Large intestine (tissue), 3 donors: ENCODE data around the gene CFAP20DC. TPM values are rescaled to one million over a fixed set of nuclear protein-coding genes. Genes with fewer than 3 reads are reported as not detected.

ENCODE experiments used
- DNase-seq, 2 donors: peaks; one replicate each; pipeline versions ENCODE4 v3.0.0 to v3.0.0-alpha.2; 2013
- H3K27ac ChIP-seq: one replicate; pipeline ENCODE4 v1.5.1; 2013; ENCODE audit warnings: low read length
- H3K27me3 ChIP-seq: 2 replicates; pipeline ENCODE4 v1.6.1; 2013; ENCODE audit warnings: low read length; ENCODE audit not compliant: control insufficient read depth, insufficient read depth
- H3K36me3 ChIP-seq: 2 replicates; pipeline ENCODE4 v1.6.1; 2013; ENCODE audit warnings: low read length; ENCODE audit not compliant: control insufficient read depth, insufficient read depth
- H3K4me1 ChIP-seq: one replicate; pipeline ENCODE4 v1.6.1; 2013; ENCODE audit warnings: low read length; ENCODE audit not compliant: control insufficient read depth, insufficient read depth
- H3K4me3 ChIP-seq: one replicate; pipeline ENCODE4 v1.5.1; 2013; ENCODE audit warnings: low read length
- H3K9me3 ChIP-seq: one replicate; pipeline ENCODE4 v1.6.1; 2013; ENCODE audit warnings: mild to moderate bottlenecking, low read depth, low read length, moderate library complexity; ENCODE audit not compliant: control insufficient read depth
- WGBS: methylation state at CpG from one replicate; pipeline ENCODE4 v1.1.5; 2013; ENCODE audit warnings: low lambda C conversion rate; ENCODE audit not compliant: insufficient coverage; 5-methylcytosine and 5-hydroxymethylcytosine counted together
- polyA plus RNA-seq: library from polyadenylated mRNA; unstranded; fragments of 120-200 nt; gene quantifications from one replicate; pipeline ENCODE4 v1.2.1, GENCODE V29; 2013

The CFAP20DC gene
- polyA plus RNA-seq, 1 donor: 0.82 TPM

DNA sequence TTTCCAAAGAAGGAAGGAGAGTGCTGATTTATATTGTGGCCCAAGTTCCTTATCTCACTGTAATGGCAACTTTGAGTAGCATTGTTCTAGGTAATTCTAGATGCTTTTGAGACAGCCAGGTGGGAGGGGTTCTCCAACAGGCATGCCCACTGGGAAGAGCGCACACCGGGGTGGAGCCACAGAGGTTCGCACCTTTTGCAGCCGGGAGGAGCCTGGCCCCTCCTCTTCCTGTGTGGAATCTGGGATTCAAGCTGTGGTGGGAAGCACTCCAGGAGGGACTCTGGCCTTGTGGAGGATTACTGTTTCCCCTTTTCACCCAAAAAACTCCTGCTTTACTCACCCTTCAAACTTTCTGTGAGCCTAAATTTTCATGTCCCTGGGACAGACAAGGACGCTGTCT is 53.1 kb downstream of the CFAP20DC start:
- Histone ChIP-seq H3K4me3 (no peak overlapping the region), H3K9me3 (no peaks in the 10 kb centered on the region), H3K27me3 (no peaks in the 10 kb centered on the region), H3K27ac (no peak overlapping the region), H3K36me3 (no peaks in the 10 kb centered on the region), H3K4me1 (no peaks in the 10 kb centered on the region)
- 100% methylated on average over 1 of the region's 5 CpGs for WGBS
- DNase-seq: no peak

DNA sequence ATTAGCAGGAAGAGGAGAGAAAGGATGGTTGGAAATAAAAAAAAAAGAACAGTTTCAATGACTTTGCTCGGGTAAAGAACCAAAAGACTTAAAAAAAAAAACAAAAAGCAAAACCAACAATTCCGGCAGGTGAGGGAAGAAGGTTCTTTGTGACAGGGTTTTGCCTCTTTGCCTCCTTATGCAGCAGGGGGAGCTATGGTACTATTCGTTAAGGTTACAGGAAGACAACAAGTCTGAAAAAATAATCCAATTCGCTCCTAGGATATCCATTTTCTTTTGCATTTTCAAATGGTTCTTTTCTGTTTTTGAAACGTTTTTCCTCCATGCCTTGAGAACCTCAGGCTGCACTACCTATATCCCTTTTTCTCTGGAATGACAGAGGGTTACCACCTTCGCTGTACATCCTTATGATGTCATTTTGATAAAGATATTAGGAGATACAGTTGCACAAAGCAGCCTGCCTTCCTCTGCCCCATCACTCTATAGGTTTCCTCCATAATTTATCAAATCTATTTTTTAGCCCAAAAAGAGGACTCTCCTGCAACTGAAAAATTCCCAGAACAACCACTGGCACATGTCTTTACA is 55.0 kb downstream of the CFAP20DC start:
- no peaks in the 10 kb centered on the region for H3K36me3 ChIP-seq
- no peak overlapping the region for H3K4me3 ChIP-seq
- H3K27ac ChIP-seq: no peak overlapping the region
- DNase-seq: peak; percentile 21 to 35
- H3K27me3 ChIP-seq: no peaks in the 10 kb centered on the region
- H3K4me1 ChIP-seq: no peaks in the 10 kb centered on the region
- no peaks in the 10 kb centered on the region for H3K9me3 ChIP-seq
- WGBS: 14% methylated on average over 5 of the region's 6 CpGs

GRCh38 chr3:58993547-58993946 is 56.3 kb downstream of the CFAP20DC start:
- Histone ChIP-seq H3K27ac (no peak overlapping the region), H3K36me3 (no peaks in the 10 kb centered on the region), H3K9me3 (no peaks in the 10 kb centered on the region), H3K4me1 (no peaks in the 10 kb centered on the region), H3K4me3 (no peak overlapping the region), H3K27me3 (no peaks in the 10 kb centered on the region)
- DNase-seq: no peak
- WGBS: no CpG with 5 or more reads among the region's 2 CpGs

DNA sequence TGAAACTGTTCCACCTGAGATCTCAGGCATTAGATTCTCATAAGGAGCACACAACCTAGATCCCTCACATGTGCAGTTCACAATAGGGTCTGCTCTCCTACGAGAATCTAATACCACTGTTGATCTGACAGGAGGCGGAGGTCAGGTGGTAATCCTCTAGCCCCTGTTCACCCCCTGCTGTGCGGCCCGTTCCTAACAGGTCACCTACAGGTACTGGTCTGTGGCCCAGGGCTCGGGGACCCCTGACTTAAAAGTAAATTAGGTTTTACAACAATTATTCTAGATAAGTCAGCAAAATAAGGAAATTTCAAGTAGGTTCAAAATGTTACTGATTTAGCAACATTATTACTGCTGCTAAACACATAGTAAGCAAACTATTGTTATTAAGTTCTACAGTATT is 58.2 kb downstream of the CFAP20DC start:
- H3K9me3 ChIP-seq: no peaks in the 10 kb centered on the region
- no peak overlapping the region for H3K27ac ChIP-seq
- H3K27me3 ChIP-seq: no peaks in the 10 kb centered on the region
- no peaks in the 10 kb centered on the region for H3K36me3 ChIP-seq
- DNase-seq: no peak
- no CpG with 5 or more reads among the region's 5 CpGs for WGBS
- no peaks in the 10 kb centered on the region for H3K4me1 ChIP-seq
- H3K4me3 ChIP-seq: no peak overlapping the region

DNA sequence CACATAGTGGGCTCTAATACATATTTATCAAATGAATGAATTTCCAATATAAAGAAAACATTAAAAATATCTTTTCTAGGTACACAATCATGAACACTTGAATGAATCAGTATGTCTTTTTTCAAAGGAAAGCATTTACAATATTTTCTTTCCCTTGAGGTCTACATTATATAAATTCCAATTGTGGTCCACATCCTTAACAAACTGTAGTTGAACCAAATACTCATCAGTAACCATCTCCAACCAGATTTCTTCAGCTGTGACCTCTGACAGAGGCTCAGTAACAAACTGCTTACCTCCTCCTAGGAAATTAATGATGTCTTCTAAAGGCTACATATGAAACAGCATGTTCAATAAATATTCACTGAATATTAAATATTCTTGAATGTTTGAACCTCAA is 58.8 kb downstream of the CFAP20DC start:
- Histone ChIP-seq H3K9me3 (no peaks in the 10 kb centered on the region), H3K4me1 (no peaks in the 10 kb centered on the region), H3K27me3 (no peaks in the 10 kb centered on the region), H3K36me3 (no peaks in the 10 kb centered on the region), H3K4me3 (no peak overlapping the region), H3K27ac (no peak overlapping the region)
- no peak for DNase-seq

DNA sequence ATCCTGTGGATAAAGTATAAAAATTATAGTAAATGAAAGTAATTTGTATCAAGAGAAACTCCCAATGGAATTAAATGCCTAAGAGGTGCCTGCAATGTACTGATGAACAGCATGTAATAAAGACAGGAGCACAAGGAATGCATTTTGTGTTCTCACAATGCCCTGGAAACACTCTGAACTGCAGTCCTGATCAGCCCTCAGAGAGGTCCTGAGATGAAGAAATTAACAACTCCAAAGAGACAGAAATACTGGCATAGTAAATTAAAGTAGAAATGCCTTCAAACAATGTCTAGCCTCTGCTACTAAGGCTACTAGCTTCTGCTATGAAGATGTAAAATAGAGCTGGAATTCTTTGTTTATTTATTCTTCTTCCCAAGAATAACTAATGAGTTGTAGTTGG is 59.9 kb downstream of the CFAP20DC start:
- H3K4me1 ChIP-seq: no peaks in the 10 kb centered on the region
- DNase-seq: no peak
- no peak overlapping the region for H3K4me3 ChIP-seq
- no peaks in the 10 kb centered on the region for H3K27me3 ChIP-seq
- no peaks in the 10 kb centered on the region for H3K9me3 ChIP-seq
- H3K36me3 ChIP-seq: no peaks in the 10 kb centered on the region
- H3K27ac ChIP-seq: no peak overlapping the region

DNA sequence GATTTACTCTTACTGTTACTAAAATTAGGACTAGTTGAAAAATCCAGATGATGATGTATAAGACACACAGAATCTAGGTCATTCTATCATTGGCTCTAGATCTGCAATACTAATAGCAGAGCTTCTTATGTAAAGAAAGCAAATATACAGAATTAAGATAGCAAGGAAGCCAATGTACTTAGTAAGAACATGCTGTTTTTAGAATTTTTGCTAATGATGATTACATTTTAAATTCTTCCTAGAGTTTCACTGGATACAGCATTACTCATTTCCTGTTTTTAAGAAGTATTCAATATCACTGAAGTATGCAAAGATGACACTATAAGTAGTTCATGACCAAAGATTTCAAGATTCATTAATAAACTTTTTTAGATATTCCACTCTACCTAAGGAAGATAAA is 60.7 kb downstream of the CFAP20DC start:
- DNase-seq: no peak

GRCh38 chr3:58988041-58988440 is 61.8 kb downstream of the CFAP20DC start:
- DNase-seq: no peak
- Histone ChIP-seq H3K9me3 (no peaks in the 10 kb centered on the region), H3K4me1 (no peaks in the 10 kb centered on the region), H3K27ac (no peak overlapping the region), H3K4me3 (no peak overlapping the region), H3K36me3 (no peaks in the 10 kb centered on the region), H3K27me3 (no peaks in the 10 kb centered on the region)
- 95% methylated on average over 3 of the region's 3 CpGs for WGBS

More for the DNA sequence above, 60.7 kb downstream of the CFAP20DC start:
- Histone ChIP-seq H3K36me3 (no peaks in the 10 kb centered on the region), H3K4me1 (no peaks in the 10 kb centered on the region), H3K4me3 (no peak overlapping the region), H3K27me3 (no peaks in the 10 kb centered on the region), H3K9me3 (no peaks in the 10 kb centered on the region), H3K27ac (no peak overlapping the region)

GRCh38 chr3:58986654-58987053 is 63.2 kb downstream of the CFAP20DC start:
- Histone ChIP-seq H3K27me3 (no peaks in the 10 kb centered on the region), H3K4me3 (no peak overlapping the region), H3K4me1 (no peaks in the 10 kb centered on the region), H3K9me3 (no peaks in the 10 kb centered on the region), H3K36me3 (no peaks in the 10 kb centered on the region), H3K27ac (no peak overlapping the region)
- WGBS: no CpG with 5 or more reads among the region's 4 CpGs
- DNase-seq: no peak

GRCh38 chr3:58979840-58980239 is 70.0 kb downstream of the CFAP20DC start:
- no peak overlapping the region for H3K4me3 ChIP-seq
- WGBS: no CpG with 5 or more reads among the region's 4 CpGs
- no peaks in the 10 kb centered on the region for H3K4me1 ChIP-seq
- no peaks in the 10 kb centered on the region for H3K36me3 ChIP-seq
- H3K9me3 ChIP-seq: no peaks in the 10 kb centered on the region
- H3K27me3 ChIP-seq: no peaks in the 10 kb centered on the region
- no peak for DNase-seq
- no peak overlapping the region for H3K27ac ChIP-seq

- no peaks in the 10 kb centered on the region for H3K36me3 ChIP-seq
- no peak overlapping the region for H3K4me3 ChIP-seq
- no peaks in the 10 kb centered on the region for H3K4me1 ChIP-seq
- H3K9me3 ChIP-seq: no peaks in the 10 kb centered on the region
- DNase-seq: no peak
- no peak overlapping the region for H3K27ac ChIP-seq
- no peaks in the 10 kb centered on the region for H3K27me3 ChIP-seq
- WGBS: no CpG with 5 or more reads among the region's 3 CpGs
Observed at GRCh38 chr3:58973796-58974195, 76.0 kb downstream of the CFAP20DC start.
